ENCODE results near the gene ZIC4. TPM values are rescaled to one million over a fixed set of nuclear protein-coding genes. Genes with fewer than 3 reads are reported as not detected.

The ZIC4 gene
- polyA plus RNA-seq, 1 of the 3 experiments (the other 2 are of a cell fraction): 1.3 TPM

DNA sequence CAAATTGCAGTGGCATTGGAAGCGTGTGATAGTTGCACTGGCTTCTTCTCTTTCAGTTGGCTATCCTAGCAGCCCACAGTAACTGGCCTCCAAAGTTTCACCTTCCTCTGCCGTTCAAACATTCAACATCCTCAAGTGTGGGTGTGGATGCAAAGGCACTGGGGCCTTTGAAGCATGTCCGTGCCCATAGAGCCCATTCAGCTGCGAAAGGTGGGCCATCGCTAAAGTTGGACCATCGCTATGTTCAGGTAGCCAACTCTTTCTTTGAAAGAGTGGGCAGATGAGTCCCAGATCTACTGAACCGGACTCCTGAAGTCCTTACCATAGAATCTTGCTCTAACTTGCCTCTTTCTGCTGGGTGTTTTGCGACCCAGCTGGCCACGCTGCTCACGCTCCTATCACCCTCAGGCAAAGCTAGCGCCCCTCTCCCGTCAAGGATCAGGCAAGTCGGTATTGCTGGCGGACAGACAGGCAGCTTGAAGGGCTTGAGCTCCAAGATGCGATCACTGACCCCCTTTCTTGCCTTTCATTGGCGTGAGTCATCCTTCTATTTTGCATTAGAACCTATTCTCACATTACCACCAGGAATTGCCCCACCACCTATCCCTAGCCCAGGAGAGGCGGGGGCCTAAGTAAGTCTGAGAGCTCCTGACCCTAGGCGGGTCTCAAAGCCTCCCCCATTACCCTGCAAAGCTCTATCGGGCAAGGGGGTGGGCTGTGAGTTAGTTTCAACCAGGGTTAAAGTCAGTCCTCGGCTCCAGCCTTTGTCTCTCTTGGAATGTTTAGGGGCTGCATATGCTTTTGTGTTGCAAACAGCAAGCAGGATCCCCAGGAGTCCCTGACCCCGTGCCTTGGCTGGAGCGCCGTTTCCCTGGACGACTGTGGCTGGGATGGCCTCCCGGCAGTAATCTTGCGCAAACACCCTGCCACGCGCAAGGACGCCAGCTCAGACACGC is 28.7 kb downstream of the ZIC4 start (continued):
- no peak for TF ChIP-seq TAF1 (IDR thresholded peaks at IDR 0.05; ENCODE audit: borderline replicate concordance, low read depth, low read length)

DNA sequence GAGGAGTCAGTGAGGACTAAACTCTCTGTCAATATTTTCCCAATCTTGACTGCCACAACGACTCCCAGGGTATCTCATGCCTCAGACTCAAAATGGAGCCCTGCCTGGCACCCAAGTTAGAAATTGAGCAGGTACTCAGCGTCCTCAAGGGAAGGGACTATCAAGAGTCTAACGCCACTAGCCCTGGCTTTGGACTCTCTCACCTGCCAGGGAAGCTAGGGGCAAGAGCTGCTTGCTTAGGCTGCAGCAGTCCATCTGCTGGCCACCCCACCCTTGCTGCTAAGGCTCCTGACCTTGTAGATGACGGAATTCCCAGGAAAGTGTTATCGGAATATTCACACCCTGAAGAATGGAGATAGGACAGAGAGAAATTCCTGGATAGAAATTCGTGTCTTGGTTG is 33.0 kb downstream of the ZIC4 start:
- ChIA-PET CTCF (interaction anchor here (0.7 to 1.3 kb wide), 3 partner anchors 12 to 25 kb away, joined by 3 to 5 read pairs (median 3); no protein-coding TSS in a partner anchor), POLR2A (no interaction called here)
- no peaks in the 10 kb centered on the region for H3K36me3 ChIP-seq (replicated peaks in 1 of 2; ENCODE audit: control insufficient read depth in 1 of 2, insufficient read depth in 2 of 2, low read length in 1 of 2)
- no peak overlapping the region for H2AFZ ChIP-seq (ENCODE audit: low read depth)
- WGBS (ENCODE audit: low lambda C conversion rate): 20% methylated on average over 5 of the region's 6 CpGs
- no peak overlapping the region for H3K4me3 ChIP-seq (ENCODE audit: low read depth in 2 of 2, low read length in 1 of 2)
- no peak overlapping the region for H3K9ac ChIP-seq
- no peak for DNase-seq
- no peaks in the 10 kb centered on the region for H3K9me3 ChIP-seq
- H3K27me3 ChIP-seq (ENCODE audit: insufficient read depth): peaks cover 80% of the 10 kb centered on the region
- H3K79me2 ChIP-seq (ENCODE audit: insufficient read depth): no peaks in the 10 kb centered on the region
- no peak overlapping the region for H3K27ac ChIP-seq (ENCODE audit: low read depth in 2 of 2, low read length in 1 of 2)
- H3K9me2 ChIP-seq: no peaks in the 10 kb centered on the region
- no peaks in the 10 kb centered on the region for H3F3A ChIP-seq (replicated peaks; ENCODE audit: insufficient read depth)
- no peaks in the 10 kb centered on the region for H3K4me1 ChIP-seq (ENCODE audit: control insufficient read depth in 1 of 2, insufficient read depth in 2 of 2, low read depth in 1 of 2, low read length in 1 of 2)
- no peak for TF ChIP-seq POLR2AphosphoS5 (IDR thresholded peaks at IDR 0.05; ENCODE audit: low read depth, low read length)
- TF ChIP-seq FOXM1 (IDR thresholded peaks at IDR 0.05; ENCODE audit: low read depth): no peak
- no peak for TF ChIP-seq TCF12 (IDR thresholded peaks at IDR 0.05)
- TF ChIP-seq GABPA (IDR thresholded peaks at IDR 0.05; ENCODE audit: low read depth): no peak
- no peak for TF ChIP-seq TAF1 (IDR thresholded peaks at IDR 0.05; ENCODE audit: borderline replicate concordance, low read depth, low read length)
- TF ChIP-seq RFX5 (IDR thresholded peaks at IDR 0.05; ENCODE audit: low read length): no peak
- no peak for TF ChIP-seq MXI1 (IDR thresholded peaks at IDR 0.05; ENCODE audit: low read depth, low read length)
- TF ChIP-seq, protein P1, sequence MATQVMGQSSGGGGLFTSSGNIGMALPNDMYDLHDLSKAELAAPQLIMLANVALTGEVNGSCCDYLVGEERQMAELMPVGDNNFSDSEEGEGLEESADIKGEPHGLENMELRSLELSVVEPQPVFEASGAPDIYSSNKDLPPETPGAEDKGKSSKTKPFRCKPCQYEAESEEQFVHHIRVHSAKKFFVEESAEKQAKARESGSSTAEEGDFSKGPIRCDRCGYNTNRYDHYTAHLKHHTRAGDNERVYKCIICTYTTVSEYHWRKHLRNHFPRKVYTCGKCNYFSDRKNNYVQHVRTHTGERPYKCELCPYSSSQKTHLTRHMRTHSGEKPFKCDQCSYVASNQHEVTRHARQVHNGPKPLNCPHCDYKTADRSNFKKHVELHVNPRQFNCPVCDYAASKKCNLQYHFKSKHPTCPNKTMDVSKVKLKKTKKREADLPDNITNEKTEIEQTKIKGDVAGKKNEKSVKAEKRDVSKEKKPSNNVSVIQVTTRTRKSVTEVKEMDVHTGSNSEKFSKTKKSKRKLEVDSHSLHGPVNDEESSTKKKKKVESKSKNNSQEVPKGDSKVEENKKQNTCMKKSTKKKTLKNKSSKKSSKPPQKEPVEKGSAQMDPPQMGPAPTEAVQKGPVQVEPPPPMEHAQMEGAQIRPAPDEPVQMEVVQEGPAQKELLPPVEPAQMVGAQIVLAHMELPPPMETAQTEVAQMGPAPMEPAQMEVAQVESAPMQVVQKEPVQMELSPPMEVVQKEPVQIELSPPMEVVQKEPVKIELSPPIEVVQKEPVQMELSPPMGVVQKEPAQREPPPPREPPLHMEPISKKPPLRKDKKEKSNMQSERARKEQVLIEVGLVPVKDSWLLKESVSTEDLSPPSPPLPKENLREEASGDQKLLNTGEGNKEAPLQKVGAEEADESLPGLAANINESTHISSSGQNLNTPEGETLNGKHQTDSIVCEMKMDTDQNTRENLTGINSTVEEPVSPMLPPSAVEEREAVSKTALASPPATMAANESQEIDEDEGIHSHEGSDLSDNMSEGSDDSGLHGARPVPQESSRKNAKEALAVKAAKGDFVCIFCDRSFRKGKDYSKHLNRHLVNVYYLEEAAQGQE (IDR thresholded peaks at IDR 0.05; ENCODE audit: low read depth, low read length): no peak
- H3K4me2 ChIP-seq: no peak overlapping the region
- no peaks in the 10 kb centered on the region for H4K20me1 ChIP-seq (ENCODE audit: insufficient read depth)

DNA sequence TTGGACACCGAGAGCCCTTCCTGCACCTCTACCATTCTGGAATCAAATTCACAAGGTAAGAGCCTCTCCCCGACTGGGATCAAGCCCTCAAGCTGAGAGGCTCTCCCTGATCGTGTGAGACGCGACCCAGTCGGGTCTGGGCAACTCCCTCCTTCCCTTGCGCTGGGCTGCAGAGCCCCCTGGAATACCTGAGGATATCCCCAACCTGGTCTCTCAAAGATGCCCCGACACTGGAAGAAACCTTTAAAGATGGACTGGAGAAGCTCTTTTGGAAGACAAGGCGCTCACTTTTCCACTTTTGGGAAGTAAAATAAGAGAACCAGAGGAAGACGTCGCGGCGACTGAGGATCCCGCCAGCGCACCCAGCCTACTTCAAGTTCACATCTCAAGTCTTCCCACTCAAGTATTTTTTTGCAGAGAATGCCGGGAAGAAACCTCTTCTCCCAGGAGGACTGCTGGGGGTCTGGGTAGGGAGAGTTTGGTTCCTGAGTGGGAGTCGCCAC is 33.8 kb downstream of the ZIC4 start:
- H3K9me3 ChIP-seq: no peaks in the 10 kb centered on the region
- ChIA-PET POLR2A (no interaction called here), CTCF (interaction anchor here (0.6 to 0.7 kb wide), 2 partner anchors 11 to 199 kb away, joined by 3 read pairs; no protein-coding TSS in a partner anchor)
- TF ChIP-seq GATA2 (CRISPR knock-in tag; IDR thresholded peaks at IDR 0.05) (no peak), MEF2A (IDR thresholded peaks at IDR 0.05; ENCODE audit: borderline replicate concordance, low read depth) (no peak), TEAD4 (IDR thresholded peaks at IDR 0.05; ENCODE audit: borderline replicate concordance, insufficient read depth) (no peak), YY1 (IDR thresholded peaks at IDR 0.05; ENCODE audit: low read depth) (no peak), GABPA (IDR thresholded peaks at IDR 0.05; ENCODE audit: low read depth) (no peak), RFX5 (IDR thresholded peaks at IDR 0.05; ENCODE audit: low read length) (no peak), SIN3A (IDR thresholded peaks at IDR 0.05; ENCODE audit: borderline replicate concordance, low read depth, low read length) (no peak), TCF12 (IDR thresholded peaks at IDR 0.05) (no peak), NRF1 (IDR thresholded peaks at IDR 0.05; ENCODE audit: low read depth, low read length) (no peak)
- TF ChIP-seq, protein P2, sequence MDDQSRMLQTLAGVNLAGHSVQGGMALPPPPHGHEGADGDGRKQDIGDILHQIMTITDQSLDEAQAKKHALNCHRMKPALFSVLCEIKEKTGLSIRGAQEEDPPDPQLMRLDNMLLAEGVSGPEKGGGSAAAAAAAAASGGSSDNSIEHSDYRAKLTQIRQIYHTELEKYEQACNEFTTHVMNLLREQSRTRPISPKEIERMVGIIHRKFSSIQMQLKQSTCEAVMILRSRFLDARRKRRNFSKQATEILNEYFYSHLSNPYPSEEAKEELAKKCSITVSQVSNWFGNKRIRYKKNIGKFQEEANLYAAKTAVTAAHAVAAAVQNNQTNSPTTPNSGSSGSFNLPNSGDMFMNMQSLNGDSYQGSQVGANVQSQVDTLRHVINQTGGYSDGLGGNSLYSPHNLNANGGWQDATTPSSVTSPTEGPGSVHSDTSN (IDR thresholded peaks at IDR 0.05): no peak
- TF ChIP-seq, protein P3, sequence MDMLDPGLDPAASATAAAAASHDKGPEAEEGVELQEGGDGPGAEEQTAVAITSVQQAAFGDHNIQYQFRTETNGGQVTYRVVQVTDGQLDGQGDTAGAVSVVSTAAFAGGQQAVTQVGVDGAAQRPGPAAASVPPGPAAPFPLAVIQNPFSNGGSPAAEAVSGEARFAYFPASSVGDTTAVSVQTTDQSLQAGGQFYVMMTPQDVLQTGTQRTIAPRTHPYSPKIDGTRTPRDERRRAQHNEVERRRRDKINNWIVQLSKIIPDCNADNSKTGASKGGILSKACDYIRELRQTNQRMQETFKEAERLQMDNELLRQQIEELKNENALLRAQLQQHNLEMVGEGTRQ (IDR thresholded peaks at IDR 0.05; ENCODE audit: borderline replicate concordance, low read depth, low read length): no peak
- TF ChIP-seq, protein P4, sequence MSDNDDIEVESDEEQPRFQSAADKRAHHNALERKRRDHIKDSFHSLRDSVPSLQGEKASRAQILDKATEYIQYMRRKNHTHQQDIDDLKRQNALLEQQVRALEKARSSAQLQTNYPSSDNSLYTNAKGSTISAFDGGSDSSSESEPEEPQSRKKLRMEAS (IDR thresholded peaks at IDR 0.05; ENCODE audit: low read depth): no peak

More for the DNA sequence above, 33.8 kb downstream of the ZIC4 start:
- Histone ChIP-seq H4K20me1 (ENCODE audit: insufficient read depth) (no peaks in the 10 kb centered on the region), H3K27me3 (ENCODE audit: insufficient read depth) (peaks cover 80% of the 10 kb centered on the region), H3K27ac (ENCODE audit: low read depth in 2 of 2, low read length in 1 of 2) (no peak overlapping the region), H3K4me3 (ENCODE audit: low read depth in 2 of 2, low read length in 1 of 2) (no peak overlapping the region), H3K79me2 (ENCODE audit: insufficient read depth) (no peaks in the 10 kb centered on the region), H3K4me1 (ENCODE audit: control insufficient read depth in 1 of 2, insufficient read depth in 2 of 2, low read depth in 1 of 2, low read length in 1 of 2) (no peaks in the 10 kb centered on the region), H2AFZ (ENCODE audit: low read depth) (no peak overlapping the region), H3K36me3 (replicated peaks in 1 of 2; ENCODE audit: control insufficient read depth in 1 of 2, insufficient read depth in 2 of 2, low read length in 1 of 2) (no peaks in the 10 kb centered on the region), H3K4me2 (no peak overlapping the region), H3F3A (replicated peaks; ENCODE audit: insufficient read depth) (no peaks in the 10 kb centered on the region), H3K9ac (no peak overlapping the region), H3K9me2 (no peaks in the 10 kb centered on the region)
- no peak for DNase-seq
- 8% methylated on average over 10 of the region's 17 CpGs for WGBS (ENCODE audit: low lambda C conversion rate)
